Activated CD4-positive, alpha-beta T cell treated with anti-CD3 and anti-CD28 coated beads, Interleukin-2, amount 10 ng/mL, durations not matched to agents 7 days and 5 days (primary cell): ENCODE data around the gene OTOA. TPM values are rescaled to one million over a fixed set of nuclear protein-coding genes. Genes with fewer than 3 reads are reported as not detected.
"Not testable (repeated sequence)": the region's sequence is repeated elsewhere in the genome, so short reads cannot be mapped to it uniquely, and the experiment has no call there.

Experiments used
- CTCF ChIA-PET: fragments of 350-600 bp; sonication (Branson Sonifier 250); formaldehyde crosslinking; loops from one replicate; lab custom pipeline; 2021; ENCODE audit warnings: antibody characterized with exemption; lab: Charles Lee
- POLR2A ChIA-PET: fragments of 350-600 bp; sonication (Branson Sonifier 250); formaldehyde crosslinking; loops from one replicate; lab custom pipeline; 2021; ENCODE audit warnings: antibody characterized with exemption; lab: Charles Lee
- DNase-seq: peaks from one replicate; pipeline ENCODE4 v3.0.0-alpha.2; 2020
- H3K27ac Mint-ChIP-seq: one replicate; pipeline ENCODE4 v1.8.0; 2021; ENCODE audit warnings: mild to moderate bottlenecking, moderate library complexity, mixed read lengths
- H3K27me3 Mint-ChIP-seq: one replicate; pipeline ENCODE4 v1.8.0; 2021; ENCODE audit warnings: mixed read lengths
- H3K36me3 Mint-ChIP-seq: one replicate; pipeline ENCODE4 v1.8.0; 2021; ENCODE audit warnings: low read depth, mixed read lengths
- H3K4me1 Mint-ChIP-seq: one replicate; pipeline ENCODE4 v1.8.0; 2021; ENCODE audit warnings: mixed read lengths
- H3K4me3 Mint-ChIP-seq: one replicate; pipeline ENCODE4 v1.8.0; 2021; ENCODE audit warnings: mild to moderate bottlenecking, moderate library complexity, mixed read lengths
- H3K9me3 Mint-ChIP-seq: one replicate; pipeline ENCODE4 v1.8.0; 2021; ENCODE audit warnings: mixed read lengths
- total RNA-seq, 2 experiments: library from RNA; stranded (reverse); gene quantifications; one replicate each; pipeline ENCODE4 v1.2.3, GENCODE V29; 2021

Gene OTOA
- total RNA-seq, 2 experiments from 2014 or later, result 0.17 TPM; not detected in 1

DNA sequence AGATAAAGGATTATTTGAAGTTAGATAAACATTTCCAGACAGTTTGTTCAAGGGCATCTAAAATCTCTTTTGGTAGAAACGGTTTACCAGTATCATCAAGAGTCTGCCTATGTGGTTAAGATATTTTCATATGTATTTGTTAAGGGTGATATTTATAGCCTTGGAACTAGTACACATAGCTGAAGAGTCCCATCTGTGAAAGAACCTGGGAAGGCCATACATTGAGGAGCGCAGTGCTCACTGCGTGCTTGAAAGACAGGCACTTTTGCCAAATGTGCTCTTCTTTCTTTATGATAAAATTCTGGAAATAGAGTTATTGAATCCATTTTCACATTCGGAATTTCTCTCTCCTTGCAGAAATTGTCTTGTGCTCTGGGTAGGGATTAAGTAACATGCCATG lies 19.1 kb upstream of the OTOA start:
- ChIA-PET CTCF (interaction anchor here (0.9 to 1.5 kb wide), 2 partner anchors 52 to 544 kb away, joined by 4 read pairs; no protein-coding TSS in a partner anchor), POLR2A (no interaction called here)
- peaks cover 56% of the 10 kb centered on the region for H3K4me1 Mint-ChIP-seq
- H3K27ac Mint-ChIP-seq, result peak overlapping the region; percentile 95
- DNase-seq, result no peak
- H3K36me3 Mint-ChIP-seq, result peaks cover 3% of the 10 kb centered on the region
- no peaks in the 10 kb centered on the region for H3K9me3 Mint-ChIP-seq
- H3K27me3 Mint-ChIP-seq, result no peaks in the 10 kb centered on the region
- peak overlapping the region; percentile 76 for H3K4me3 Mint-ChIP-seq

DNA sequence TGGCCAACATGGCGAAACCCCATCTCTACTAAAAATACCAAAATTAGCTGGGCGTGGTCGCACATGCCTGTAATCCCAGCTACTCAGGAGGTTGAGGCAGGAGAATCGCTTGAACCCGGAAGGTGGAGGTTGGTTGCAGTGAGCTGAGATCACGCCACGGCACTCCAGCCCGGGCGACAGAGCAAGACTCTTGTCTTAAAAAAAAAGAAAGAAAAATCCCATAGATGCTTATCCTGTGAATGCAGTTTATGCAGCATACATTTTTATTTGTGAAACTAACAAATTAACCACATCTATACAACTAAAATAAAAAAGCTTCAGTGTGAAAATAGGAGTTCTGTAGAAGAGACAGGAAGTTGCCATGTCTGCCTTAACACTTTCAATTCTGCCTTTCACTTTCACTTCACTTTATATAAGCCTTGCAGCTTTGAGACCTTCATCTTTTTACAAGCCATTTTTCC lies 18.5 kb upstream of the OTOA start:
- peaks cover 56% of the 10 kb centered on the region for H3K4me1 Mint-ChIP-seq
- CTCF ChIA-PET, result interaction anchor here (0.6 to 1.5 kb wide), 7 partner anchors 16 to 544 kb away, joined by 3 to 5 read pairs (median 4); no protein-coding TSS in a partner anchor
- POLR2A ChIA-PET, result interaction anchor here (0.6 kb wide), 2 partner anchors 51 to 65 kb away, joined by 3 read pairs; no protein-coding TSS in a partner anchor
- H3K27me3 Mint-ChIP-seq, result no peaks in the 10 kb centered on the region
- H3K36me3 Mint-ChIP-seq, result peaks cover 3% of the 10 kb centered on the region
- DNase-seq, result peak; percentile 35
- H3K9me3 Mint-ChIP-seq, result no peaks in the 10 kb centered on the region
- peak overlapping the region; percentile 76 for H3K4me3 Mint-ChIP-seq
- peak overlapping the region; percentile 95 for H3K27ac Mint-ChIP-seq

DNA sequence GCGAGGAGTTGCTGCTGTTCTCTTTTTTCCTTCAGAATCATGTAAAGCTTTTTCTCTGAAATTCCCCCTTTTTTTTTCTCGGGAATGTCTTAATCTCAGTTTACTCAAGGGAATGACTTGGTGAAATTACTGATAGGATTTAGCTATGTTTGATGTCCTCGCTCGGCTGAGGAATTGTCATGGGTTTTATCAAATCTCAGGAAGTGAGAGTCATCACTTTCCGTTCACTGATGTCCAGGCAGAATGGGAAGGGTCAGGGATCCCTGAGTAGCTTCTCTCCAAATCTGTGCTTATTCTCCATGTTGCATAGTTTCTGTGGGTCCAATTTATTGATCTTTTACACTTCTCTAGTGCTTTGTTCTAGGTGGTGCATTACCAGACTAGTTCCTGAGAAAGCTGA lies 17.7 kb upstream of the OTOA start:
- ChIA-PET CTCF (interaction anchor here (0.6 to 1.9 kb wide), 6 partner anchors 9 to 1038 kb away, joined by 3 to 5 read pairs (median 4); no protein-coding TSS in a partner anchor), POLR2A (interaction anchor here (0.6 kb wide), 1 partner anchor 65 kb away, joined by 3 read pairs; no protein-coding TSS in a partner anchor)
- H3K27me3 Mint-ChIP-seq, result no peaks in the 10 kb centered on the region
- peak overlapping the region; percentile 95 for H3K27ac Mint-ChIP-seq
- peaks cover 55% of the 10 kb centered on the region for H3K4me1 Mint-ChIP-seq
- peak overlapping the region; percentile 76 for H3K4me3 Mint-ChIP-seq
- H3K36me3 Mint-ChIP-seq, result peaks cover 2% of the 10 kb centered on the region
- no peaks in the 10 kb centered on the region for H3K9me3 Mint-ChIP-seq
- DNase-seq, result no peak

DNA sequence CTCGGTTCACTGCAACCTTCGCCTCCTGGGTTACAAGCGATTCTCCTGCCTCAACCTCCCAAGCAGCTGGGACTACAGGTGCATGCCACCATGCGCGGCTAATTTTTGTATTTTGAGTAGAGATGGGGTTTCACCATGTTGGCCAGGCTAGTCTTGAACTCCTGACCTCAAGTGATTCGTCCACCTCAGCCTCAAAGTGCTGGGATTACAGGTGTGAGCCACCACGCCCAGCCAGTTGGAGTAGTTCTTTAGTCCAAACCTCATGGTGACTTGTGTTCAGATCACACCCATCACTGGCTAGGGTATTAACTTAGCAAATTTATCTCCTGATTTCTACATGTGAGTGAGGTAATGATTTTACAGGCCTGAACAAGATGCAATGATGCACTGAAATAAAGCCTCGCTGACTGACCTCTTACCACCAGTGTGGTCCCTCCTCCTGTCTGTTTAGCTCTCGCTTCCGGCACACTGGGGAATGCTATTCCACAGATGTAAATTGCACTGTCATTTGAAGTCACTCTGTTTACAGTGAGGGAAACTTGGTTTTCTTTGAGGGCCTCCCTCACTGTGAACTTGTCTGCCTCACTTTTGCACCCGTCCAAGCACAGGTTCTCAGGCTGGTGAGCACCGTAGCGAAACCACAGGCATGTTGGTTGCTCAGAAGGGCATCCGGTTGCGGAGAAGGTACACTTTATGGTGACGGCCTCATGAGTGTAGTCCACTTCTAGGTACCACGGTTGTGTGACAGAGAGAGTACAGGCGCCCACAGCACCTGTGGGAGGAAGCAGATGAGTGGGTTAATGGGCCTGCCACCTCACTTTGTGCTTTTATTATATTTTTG lies 16.8 kb upstream of the OTOA start:
- peak; percentile 87 for DNase-seq
- H3K9me3 Mint-ChIP-seq, result no peaks in the 10 kb centered on the region
- ChIA-PET CTCF (interaction anchor here (0.5 to 1.9 kb wide), 2 partner anchors 10 to 1298 kb away, joined by 3 to 5 read pairs; no protein-coding TSS in a partner anchor), POLR2A (no interaction called here)
- H3K4me3 Mint-ChIP-seq, result peak overlapping the region; percentile 76
- H3K36me3 Mint-ChIP-seq, result peaks cover 2% of the 10 kb centered on the region
- peak overlapping the region; percentile 95 for H3K27ac Mint-ChIP-seq
- H3K4me1 Mint-ChIP-seq, result peaks cover 56% of the 10 kb centered on the region
- no peaks in the 10 kb centered on the region for H3K27me3 Mint-ChIP-seq

DNA sequence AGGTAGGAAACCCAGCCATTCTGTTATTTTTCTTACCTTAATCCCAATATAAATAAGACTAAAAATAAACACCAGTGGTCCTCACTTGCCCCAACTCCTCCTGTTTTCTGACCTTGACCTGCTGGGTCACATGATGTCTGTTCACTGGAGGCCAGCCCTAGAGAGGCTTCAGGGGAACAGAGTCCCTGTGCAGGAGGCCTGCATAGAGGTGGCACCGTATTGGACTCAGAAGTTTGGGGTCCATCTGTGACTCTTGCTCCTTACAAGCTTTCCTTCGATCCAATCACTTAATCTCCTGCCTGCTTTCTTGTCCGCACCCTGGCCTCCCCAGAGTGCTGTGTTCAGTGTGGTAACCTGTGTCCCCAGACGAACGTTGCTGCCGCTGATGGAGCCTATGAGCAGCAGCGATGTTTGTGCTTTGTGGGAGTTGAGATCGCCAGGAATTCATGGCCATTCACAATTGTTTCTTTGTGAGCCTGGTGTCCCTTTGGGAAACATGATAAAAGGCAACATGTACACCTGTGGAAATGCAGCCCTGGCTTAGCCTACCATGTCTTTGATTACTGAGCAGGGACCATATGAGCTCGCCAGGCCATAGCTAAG lies 16.1 kb upstream of the OTOA start:
- ChIA-PET POLR2A (interaction anchor here (1.0 kb wide), 1 partner anchor 14 kb away, joined by 4 read pairs; no protein-coding TSS in a partner anchor), CTCF (interaction anchor here (0.5 to 1.9 kb wide), 3 partner anchors 10 to 1298 kb away, joined by 3 to 7 read pairs (median 5); no protein-coding TSS in a partner anchor)
- peaks cover 2% of the 10 kb centered on the region for H3K36me3 Mint-ChIP-seq
- H3K27me3 Mint-ChIP-seq, result no peaks in the 10 kb centered on the region
- H3K4me1 Mint-ChIP-seq, result peaks cover 56% of the 10 kb centered on the region
- DNase-seq, result no peak
- H3K27ac Mint-ChIP-seq, result peak overlapping the region; percentile 95
- no peaks in the 10 kb centered on the region for H3K9me3 Mint-ChIP-seq
- peak overlapping the region; percentile 38 for H3K4me3 Mint-ChIP-seq

DNA sequence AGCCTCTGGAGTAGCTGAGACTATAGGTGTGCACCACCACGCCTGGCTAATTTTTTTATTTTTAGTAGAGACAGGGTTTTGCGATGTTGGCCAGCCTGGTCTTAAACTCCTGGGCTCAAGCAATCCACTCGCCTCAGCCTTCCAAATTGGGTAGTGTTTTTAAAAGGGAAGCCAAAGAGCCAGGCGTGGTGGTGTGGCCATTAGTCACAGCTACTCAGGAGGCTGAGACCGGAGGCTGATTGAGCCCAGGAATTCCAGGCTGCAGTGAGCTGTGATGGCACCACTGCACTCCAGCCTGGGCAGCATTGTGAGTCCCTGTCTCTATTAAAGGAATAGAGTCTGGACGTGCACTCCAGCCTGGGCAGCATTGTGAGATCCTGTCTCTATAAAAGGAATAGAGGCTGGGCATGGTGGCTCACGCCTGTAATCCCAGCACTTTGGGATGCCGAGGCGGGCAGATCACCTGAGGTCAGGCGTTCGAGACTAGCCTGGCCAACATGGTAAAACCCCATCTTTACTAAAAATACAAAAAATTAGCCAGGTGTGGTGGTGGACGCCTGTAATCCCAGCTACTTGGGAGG lies 13.9 kb upstream of the OTOA start:
- H3K4me3 Mint-ChIP-seq, H3K27me3 Mint-ChIP-seq, H3K36me3 Mint-ChIP-seq, H3K9me3 Mint-ChIP-seq, POLR2A ChIA-PET, H3K27ac Mint-ChIP-seq, CTCF ChIA-PET, DNase-seq: not testable (repeated sequence)
- H3K4me1 Mint-ChIP-seq, result peaks cover 53% of the 10 kb centered on the region

DNA sequence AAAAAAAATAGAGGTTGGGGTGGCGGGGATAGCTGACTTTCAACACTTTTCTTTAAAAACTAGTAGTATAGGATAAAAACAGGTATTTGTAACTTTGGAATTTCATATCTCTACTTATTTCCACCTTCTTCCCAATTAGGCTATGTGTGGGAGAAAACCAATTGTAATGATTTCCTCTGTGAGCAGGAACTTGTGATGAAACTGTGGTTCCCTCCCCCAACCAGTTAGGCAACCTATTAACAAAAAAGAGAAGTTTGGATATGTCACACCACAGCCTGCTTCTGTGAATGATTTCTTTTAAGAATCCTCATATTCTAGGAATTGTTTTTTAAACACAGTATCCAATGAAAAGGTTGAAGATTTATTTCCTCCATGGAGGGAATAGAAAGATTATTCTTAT lies 13.2 kb upstream of the OTOA start:
- H3K4me1 Mint-ChIP-seq, result peaks cover 49% of the 10 kb centered on the region

DNA sequence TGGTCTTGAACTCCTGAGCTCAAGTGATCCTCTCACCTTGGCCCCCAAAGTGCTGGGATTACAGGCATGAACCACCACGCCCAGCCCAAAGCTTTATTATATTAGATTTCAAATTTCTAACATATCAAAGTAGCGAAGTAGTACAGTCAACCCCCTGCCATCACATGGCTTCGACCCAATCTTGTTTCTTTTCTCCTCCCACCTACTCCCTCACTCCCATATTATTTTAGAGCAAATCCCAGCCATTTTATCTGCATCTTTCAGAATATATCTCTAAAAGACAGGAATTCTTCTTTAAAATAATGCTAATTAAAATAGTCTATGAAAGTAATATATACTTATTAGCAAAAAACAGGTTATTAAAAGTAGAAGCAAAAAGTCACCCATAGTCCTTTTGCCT lies 12.3 kb upstream of the OTOA start:
- H3K36me3 Mint-ChIP-seq, result peaks cover 16% of the 10 kb centered on the region
- ChIA-PET POLR2A (no interaction called here), CTCF (no interaction called here)
- peaks cover 44% of the 10 kb centered on the region for H3K4me1 Mint-ChIP-seq
- no peak for DNase-seq
- H3K9me3 Mint-ChIP-seq, result no peaks in the 10 kb centered on the region
- no peak overlapping the region for H3K27ac Mint-ChIP-seq
- H3K4me3 Mint-ChIP-seq, result no peak overlapping the region
- H3K27me3 Mint-ChIP-seq, result no peaks in the 10 kb centered on the region

More for the DNA sequence above, 13.2 kb upstream of the OTOA start:
- POLR2A ChIA-PET, result no interaction called here
- Mint-ChIP-seq H3K4me3 (no peak overlapping the region), H3K27ac (no peak overlapping the region), H3K27me3 (no peaks in the 10 kb centered on the region), H3K9me3 (no peaks in the 10 kb centered on the region), H3K36me3 (peaks cover 9% of the 10 kb centered on the region)
- CTCF ChIA-PET, result no interaction called here
- DNase-seq, result no peak

DNA sequence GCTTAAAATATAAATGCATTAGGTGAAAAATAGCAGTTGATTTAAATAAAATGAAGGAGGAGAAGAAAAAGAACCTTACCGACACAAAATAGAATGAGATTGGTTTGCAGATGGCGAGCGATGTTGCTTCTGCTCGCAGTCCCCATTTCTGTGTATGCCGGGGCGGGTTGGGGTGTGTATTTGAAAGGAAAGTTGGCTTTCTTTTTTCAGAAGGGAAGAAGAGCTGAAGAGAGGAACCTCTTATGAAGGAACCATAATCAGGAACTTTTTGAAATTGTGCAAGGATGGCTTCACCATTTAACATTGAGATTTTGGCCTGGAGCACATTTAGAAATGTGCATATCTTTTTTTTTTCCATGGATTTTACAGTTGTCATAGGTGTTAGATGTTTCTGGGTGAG lies 11.3 kb upstream of the OTOA start, which contains the start of gene IGSF6:
Gene IGSF6 (minus strand): TSS at position 156 of the 400 bp plus-strand sequence. CDS start 10 bp downstream, at position 146.
- no peak for DNase-seq
- no peak within 1 kb of the TSS for H3K27ac Mint-ChIP-seq
- no peaks in the 10 kb centered on the region for H3K27me3 Mint-ChIP-seq
- peaks cover 44% of the 10 kb centered on the region for H3K4me1 Mint-ChIP-seq
- H3K9me3 Mint-ChIP-seq, result no peaks in the 10 kb centered on the region
- POLR2A ChIA-PET, result no interaction called here
- peaks cover 15% of the 10 kb centered on the region for H3K36me3 Mint-ChIP-seq
- CTCF ChIA-PET, result interaction anchor here (1.0 kb wide), 1 partner anchor 55 kb away, joined by 3 read pairs; no protein-coding TSS in a partner anchor
- no peak within 1 kb of the TSS for H3K4me3 Mint-ChIP-seq

DNA sequence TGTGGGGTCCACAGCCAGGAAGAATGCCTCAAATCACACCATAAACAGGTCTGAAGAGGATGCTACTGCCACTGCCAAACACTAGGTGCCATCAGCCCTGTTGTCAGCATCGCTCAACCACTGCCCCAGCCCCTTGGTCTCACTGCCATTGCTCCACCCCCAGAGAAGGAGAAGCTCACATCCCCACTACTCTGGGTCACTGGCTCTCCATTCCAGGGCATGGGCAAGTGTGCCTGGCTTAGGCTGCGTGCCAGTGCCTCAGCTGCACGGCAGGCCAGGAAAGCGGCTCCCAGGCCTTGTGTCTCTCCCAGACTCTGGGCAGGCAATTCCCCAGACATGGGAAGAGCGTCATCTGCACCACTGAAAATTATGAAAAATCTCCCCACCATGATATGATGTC lies 10.2 kb upstream of the OTOA start:
- ChIA-PET CTCF (no interaction called here), POLR2A (no interaction called here)
- Mint-ChIP-seq H3K27me3 (no peaks in the 10 kb centered on the region), H3K4me3 (no peak overlapping the region), H3K27ac (no peak overlapping the region), H3K4me1 (peaks cover 41% of the 10 kb centered on the region), H3K36me3 (peaks cover 15% of the 10 kb centered on the region), H3K9me3 (no peaks in the 10 kb centered on the region)
- DNase-seq, result no peak

DNA sequence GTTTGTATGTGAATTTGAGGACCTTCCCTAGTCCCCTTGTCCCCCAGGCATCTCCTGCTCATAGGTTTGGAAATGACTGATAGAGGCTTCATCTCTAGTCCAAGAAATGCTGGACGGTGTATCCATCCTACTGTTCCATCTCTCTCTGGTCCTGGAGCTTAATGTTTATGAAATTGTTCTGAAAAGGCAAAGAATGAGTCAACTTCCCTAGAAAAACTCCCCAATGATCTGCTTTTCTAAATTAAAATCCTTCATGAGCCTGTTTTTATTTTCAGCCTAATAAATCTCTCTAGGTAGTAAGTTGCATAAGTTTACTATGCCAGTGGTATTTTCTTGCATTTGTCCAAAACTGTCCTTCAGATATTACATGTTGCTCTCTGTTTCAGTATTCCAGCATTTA lies 9.3 kb upstream of the OTOA start:
- Mint-ChIP-seq H3K4me1 (peaks cover 36% of the 10 kb centered on the region), H3K27ac (no peak overlapping the region), H3K36me3 (peaks cover 15% of the 10 kb centered on the region), H3K27me3 (no peaks in the 10 kb centered on the region), H3K4me3 (no peak overlapping the region), H3K9me3 (no peaks in the 10 kb centered on the region)
- no peak for DNase-seq
- ChIA-PET POLR2A (no interaction called here), CTCF (no interaction called here)

DNA sequence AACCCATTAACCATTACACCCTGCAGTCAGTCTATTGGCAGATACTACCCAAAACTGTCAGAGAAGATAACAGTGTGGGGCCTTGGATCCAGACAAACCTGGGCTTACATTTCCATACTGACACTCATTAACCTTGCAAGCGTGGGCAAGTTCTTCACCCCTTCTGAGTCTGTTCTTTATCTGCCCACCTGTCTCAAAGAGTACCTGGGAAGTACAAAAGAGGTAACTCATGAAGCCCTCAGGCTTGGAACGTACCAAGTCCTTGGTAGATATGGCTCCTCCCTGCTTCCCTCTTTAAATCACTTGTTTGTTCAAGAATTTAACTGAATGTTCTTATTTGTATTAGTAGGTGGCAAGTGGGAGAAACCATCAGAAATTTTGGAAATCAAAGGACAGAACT lies 8.9 kb upstream of the OTOA start:
- Mint-ChIP-seq H3K4me3 (no peak overlapping the region), H3K36me3 (peaks cover 15% of the 10 kb centered on the region), H3K4me1 (peaks cover 36% of the 10 kb centered on the region), H3K27me3 (no peaks in the 10 kb centered on the region), H3K9me3 (no peaks in the 10 kb centered on the region), H3K27ac (no peak overlapping the region)
- CTCF ChIA-PET, result no interaction called here
- POLR2A ChIA-PET, result no interaction called here
- no peak for DNase-seq
